GM18499 (cell line): ENCODE measurements around the gene CDHR4.
"Not testable (repeated sequence)": the region's sequence is repeated elsewhere in the genome, so short reads cannot be mapped to it uniquely, and the experiment has no call there.

Experiments
- ATAC-seq: cut with Tn5 transposase; IDR thresholded peaks from one replicate; pipeline ENCODE4 v1.9.1; 2021; ENCODE audit warnings: moderate number of reproducible peaks; ENCODE audit not compliant: insufficient read depth, unreplicated experiment

CDHR4 gene, protein sequence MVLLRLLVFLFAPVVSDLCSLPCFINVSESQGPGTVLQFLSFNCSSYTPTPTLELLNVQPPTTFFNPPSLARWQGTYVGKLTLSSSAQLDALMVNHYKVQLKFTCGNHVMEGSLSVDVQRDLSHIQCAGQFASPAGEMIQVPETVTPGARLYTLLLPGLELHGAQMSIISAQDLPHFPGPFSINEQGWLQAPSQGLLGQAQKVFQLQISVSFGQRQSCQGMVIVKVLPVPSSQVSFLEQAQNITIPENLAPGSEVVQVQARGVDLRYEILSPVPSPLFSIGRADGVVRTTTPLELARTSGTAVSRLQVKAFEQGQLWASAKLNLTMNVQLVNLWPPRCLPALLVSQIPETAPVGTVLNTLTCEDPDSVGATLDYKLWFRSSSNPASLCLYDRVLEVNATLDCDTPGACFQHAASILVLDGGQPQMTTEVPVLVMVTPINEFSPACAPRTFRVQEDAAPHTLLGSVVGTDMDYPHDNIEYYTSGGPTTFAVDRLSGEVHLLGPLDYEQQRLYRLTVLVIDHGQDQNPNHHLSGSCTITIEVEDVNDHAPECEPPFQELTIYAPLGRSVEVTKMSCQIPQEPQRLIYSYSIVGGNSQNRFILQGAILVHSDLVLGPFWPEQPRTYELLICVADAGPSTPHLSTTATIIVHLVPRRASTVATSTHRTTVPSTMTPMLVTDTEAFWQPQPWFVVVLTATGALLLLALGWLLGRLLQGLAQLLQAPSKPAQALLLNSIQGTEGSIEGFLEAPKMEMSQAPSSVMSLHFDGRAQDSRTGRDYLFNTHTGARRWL

DNA sequence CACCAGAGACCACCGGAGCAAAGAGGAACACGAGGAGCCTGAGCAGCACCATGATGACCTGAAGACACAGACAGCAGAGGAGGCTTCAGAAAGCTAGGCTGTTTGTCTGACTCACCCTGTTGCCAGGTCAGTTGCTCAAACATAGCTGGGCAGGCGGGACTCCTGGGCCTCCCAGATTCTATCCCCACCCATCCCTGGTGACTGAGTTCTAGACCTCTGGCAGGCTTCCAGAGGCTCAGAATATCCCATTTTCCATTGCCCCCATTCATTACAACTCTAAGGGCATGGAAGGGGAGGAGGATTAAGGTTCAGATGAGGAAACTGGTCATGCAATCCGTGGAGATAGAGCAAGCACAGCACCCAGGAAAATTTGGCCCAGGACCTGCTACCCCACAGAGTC is at the start of gene CDHR4:
CDHR4 (minus strand) TSS at position 113 of the 400 bp plus-strand sequence; CDS start at position 52, 61 bp downstream.
- no peak for ATAC-seq

- no peak for ATAC-seq
Measured at GRCh38 chr3:49845694-49846093, 46.0 kb upstream of the CDHR4 start.

DNA sequence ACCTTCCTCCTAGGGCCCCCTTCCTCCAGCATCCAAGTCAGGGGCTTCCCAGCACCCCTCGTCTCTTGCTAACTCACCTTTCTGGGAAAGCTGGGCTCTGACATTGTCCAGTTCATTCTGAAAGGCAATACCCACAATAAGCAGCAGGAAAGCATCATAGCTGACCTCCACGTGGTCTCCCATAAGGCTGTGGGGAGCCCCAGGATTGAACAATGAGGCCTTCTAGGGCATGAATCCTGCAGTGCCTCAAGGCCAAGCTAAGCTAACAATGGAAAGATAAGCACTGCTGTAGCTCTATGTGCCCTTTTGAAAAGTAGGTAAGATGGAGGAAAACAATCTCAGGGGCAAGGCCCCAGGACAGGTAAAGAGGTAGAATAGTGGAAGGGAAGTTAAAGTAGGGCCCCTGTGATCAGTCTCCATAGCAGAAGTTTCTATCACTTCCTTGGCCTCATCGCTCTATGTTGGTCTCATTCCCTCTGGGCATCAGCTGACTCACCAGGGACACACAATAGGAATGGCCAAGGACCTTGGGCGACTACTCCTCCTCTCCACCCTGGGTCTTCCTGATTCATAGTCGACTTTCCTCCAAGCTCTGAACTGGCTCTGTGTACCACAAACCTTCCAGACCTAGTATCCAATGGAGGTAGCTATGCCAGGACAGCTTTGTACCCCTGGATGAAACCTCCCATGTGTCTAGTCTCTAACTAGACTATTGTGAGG is 45.0 kb upstream of the CDHR4 start:
- ATAC-seq: no peak

GRCh38 chr3:49842843-49843517 is 43.3 kb upstream of the CDHR4 start:
- no peak for ATAC-seq

- no peak for ATAC-seq
Measured at GRCh38 chr3:49841806-49842205, 42.1 kb upstream of the CDHR4 start.

DNA sequence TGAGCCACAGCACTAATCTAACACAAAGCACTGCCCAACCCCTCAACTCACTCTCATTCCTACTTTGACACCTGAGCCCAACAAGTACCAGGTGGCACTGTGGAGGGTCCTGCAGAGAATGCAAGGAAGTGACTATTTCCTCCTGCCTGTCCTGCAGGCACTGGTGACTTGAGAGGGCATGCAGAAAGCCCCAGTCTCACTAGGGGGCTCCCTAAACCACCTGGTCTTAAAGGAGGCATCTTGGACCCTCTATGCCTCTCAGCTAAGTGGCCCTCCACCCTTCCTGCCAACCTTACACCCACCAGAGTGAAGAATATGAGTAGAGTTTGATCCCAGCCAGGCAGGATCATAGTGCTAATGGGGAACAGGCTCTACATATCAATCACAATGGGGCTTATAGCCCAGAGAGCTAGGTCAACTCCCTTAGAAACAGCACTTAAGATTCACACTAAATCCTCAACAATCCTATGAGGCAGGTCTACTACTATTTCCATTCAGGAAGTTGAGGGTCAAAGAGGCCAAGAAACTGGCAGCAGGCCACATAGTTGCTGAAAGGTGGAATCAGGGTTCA is 41.5 kb upstream of the CDHR4 start:
- no peak for ATAC-seq

DNA sequence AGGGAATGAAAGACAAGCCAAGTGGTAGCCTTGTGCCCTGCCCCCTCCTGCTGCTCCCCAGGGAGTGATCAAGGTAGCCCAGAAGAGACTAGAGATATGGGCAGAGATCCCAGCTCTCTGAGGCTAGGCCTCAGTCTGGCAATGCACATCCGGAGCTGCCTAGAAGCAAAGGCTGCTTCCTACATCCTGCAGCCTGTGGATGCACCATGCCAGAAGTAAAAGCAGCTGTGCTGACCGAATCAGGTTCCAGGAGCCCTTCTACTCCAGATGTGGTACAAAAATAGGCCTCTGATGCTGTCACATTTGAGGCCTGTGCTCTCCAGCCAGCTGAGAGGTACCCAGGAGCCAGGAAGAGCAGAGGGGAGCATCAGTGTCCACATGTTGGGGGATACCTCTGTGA is 40.7 kb upstream of the CDHR4 start:
- no peak for ATAC-seq

DNA sequence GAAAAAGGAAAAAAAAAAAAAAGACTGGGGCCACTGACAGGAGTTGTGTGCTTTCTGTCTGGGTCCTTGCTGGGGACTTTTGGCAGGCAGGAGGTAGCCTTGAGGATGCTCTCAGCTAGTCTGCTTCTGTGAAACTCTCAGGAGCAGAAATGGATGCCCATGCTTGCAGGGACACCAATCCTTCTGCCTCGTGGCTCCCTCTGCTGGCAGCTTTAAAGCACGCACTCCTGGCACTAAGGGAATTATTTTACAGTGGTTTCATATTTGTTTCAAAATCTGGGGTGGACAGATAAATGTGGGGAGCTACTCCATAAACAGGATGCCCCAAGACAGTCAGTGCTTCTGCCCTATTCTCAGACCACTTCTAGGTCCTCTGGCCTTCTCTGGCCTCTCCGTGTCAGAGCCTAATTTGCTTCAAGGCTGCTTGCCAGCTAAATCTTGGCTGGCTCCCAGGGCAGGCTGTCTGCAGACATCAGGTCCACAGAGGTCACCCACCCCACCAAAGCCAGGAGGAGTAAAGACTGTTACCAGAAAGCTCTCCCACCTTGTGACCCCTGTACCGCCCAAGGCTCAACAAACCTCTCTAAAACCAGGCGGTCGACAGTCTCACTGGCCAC is 39.6 kb upstream of the CDHR4 start:
- ATAC-seq: no peak

- ATAC-seq: no peak
Measured at GRCh38 chr3:49831341-49831740, 31.7 kb upstream of the CDHR4 start.

DNA sequence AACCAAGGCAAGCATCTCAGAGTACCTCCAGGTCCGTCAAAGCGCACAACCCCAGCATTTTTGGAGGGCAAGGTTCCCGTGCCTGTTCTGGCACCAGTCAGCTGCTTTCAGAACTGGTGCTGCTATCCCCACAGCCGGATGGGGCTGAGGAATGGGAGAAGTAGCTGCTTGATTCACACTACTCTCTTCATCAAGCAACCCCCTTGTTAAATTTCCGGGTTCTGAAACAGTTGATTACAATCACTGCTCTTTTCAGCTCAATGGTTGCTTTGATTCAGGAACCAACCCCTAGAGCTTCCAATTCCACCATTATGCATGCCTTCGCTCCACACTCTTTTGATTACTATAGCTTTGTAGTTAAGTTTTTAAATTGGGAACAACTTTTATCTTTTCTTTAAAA is 26.3 kb upstream of the CDHR4 start:
- ATAC-seq: no peak

DNA sequence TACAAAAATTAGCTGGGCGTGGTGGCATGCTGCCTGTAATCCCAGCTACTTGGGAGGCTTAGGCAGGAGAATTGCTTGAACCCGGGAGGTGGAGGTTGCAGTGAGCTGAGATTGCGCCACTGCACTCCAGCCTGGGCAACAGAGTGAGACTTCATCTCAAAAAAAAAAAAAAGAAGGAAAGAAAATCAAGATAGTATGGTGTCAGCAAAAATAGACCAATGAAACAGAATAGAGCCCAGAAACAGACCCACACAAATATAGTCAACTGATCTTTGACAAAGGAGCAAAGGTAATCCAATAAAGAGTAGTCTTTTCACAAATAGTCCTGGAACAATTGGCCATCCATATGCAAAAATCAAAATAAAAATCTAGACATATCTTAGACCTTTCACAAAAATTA is 23.5 kb upstream of the CDHR4 start:
- not testable (repeated sequence) for ATAC-seq

GRCh38 chr3:49813497-49814174 is 14.0 kb upstream of the CDHR4 start, which contains the start of gene UBA7:
TSS of gene UBA7 (minus strand) at chr3:49813953. CDS start at chr3:49813787, 166 bp downstream.
- no peak for ATAC-seq

DNA sequence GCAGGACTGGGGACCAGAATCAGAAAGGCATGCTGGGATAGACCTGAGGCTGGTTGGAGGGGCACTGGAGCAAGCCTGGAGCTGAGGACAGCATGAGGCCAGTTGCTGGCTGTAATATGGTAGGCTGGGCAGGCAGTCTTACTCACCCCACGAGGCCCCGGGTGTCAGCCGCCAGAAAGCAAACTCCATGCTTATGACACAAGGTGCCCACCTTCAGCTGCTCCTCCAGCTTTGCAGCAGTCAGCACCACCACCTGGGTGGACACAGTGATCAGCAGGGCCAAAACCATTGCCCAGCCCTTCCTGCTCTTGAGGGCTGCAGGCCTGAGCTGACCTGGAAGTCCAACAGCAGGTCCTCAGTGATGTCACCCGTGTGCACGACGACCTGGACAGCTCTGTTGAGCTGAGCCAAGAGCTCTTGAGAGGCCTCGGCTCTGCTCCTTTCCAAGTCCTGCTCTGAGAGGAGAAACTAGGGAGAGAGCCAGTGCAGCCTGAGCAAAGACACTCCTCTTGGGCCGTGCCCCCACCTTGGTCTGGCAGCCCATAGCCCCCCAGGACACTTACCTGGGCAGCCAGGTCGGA is 13.3 kb upstream of the CDHR4 start:
- no peak for ATAC-seq

DNA sequence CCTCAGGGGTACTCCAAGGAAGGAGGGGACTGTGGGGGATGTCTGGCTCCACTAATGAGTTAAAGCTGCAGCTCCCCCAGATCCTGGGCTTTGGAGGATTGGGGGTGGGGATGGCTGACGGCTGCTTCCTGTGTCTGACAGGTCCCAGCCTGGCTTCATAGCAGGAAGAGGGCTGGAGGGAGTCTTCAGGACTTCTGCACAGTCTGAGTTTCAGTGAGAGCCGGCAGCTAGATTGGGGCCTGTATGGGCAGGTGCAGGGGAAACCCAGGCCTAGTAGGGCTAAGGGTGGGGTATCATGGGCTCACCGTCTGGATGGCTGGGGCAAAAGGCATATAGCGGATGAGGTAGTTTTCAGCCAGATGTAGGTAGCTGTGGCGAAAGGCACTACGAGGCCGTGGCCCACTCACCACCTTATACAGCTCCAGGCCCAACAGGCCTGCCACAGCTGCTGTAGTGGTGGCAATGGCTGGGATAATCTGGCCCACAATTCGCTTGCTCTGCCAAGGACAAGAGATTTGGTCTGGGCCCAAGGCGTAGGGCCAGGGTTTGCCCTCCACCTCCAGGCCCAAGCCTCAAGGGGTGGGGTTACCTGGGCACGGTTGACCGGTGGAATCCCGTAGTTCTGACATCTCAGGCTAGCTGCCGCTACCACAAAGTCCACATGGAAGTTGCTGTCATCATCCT is 7.9 kb upstream of the CDHR4 start:
- no peak for ATAC-seq

- no peak for ATAC-seq
Measured at GRCh38 chr3:49806850-49807249, 7.2 kb upstream of the CDHR4 start.

DNA sequence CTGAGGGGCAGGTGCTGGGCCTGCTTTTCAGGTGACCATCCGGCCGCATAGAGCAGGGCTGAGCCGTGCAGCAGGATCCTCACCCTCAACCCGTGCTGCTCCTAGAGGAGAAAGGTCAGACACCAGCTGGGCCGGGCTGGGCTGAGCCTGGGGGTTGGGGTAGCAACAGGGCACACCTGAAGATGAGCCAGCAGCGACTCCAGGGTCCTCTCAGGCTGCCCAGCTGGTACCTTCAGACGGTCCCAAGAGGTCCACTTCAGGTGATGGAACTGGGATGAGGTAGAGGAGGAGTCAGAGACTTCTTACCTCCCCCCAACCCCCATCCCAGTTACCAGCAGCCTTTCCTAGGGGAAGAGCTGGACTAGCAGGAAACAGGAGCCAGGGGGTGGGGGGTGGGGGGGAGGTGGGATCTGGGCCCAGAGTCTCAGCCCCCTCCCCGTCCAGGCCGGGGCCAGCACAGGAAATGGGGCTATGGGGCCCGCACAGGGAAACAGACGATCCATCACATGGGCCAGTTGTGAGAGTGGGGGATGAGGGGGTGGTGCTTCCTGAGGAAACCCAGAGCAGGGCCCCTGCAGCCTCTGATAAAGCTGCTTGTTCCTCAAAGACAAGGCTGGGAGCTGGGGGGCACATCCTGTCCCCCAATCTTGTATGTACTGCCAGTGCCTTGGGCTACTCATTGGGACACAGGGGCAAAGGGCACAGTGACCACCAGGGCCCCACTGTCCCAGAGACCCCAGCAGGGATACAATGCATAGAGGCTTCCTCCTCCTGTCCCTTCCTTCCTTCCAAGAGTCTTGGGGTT is 6.4 kb upstream of the CDHR4 start:
- ATAC-seq: no peak

- ATAC-seq: no peak
Measured at GRCh38 chr3:49805367-49805782, 5.7 kb upstream of the CDHR4 start.
